Measurements from ENCODE around the gene SALL3. TPM values are rescaled to one million over a fixed set of nuclear protein-coding genes. Genes with fewer than 3 reads are reported as not detected.

Gene SALL3
- total RNA-seq, 1 donor from 2014 or later, result not detected

Other genes starting within 250 kb of the SALL3 start
- 28.3 TPM for gene ATP9B, start 89.6 kb downstream of the SALL3 start, total RNA-seq

Data from mesenteric fat pad (tissue), 1 donor.